Measurements from ENCODE around the gene DNM2. TPM values are rescaled to one million over a fixed set of nuclear protein-coding genes. Genes with fewer than 3 reads are reported as not detected.

Gene DNM2
- total and polyA plus RNA-seq, 10 of the 15 experiments (the other 5 are each of a cell fraction or from before 2014, with no cell fraction given) = 1.2 to 146 (median 68.9) TPM

DNA sequence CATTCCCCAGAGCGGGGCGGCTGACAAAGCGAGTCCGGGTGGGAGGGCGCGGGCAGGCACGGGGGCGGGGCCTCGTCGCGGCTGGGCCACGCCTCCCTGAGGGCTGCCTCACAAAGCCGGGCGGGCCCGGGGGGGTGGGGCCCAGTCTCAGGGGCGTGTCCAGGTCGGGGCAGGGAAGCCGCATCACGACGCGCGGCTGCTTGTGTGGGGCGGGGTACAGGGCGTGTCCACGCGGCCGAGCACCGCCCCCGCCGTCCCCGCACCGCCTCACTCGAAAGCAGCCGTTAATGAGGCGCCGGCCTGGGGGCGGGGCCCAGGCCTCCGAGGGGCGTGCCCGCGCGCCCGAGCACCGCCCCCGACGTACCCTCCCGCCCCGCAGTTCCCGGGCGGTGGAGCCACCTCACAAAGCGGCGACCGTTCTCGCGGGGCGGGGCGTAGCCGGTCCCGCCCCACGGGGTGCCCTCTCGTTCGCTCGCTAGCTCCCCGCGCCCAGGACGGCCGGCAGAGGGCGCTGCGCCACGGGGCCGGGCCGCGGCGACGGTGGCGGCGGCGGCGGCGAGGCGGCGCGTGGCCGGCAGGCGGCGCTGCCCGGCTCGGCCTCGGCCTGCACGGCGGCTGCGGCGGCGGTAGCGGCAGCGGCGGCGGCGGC lies 153.2 kb downstream of the DNM2 start, which contains the start of gene CARM1 (continued):
- TF ChIP-seq SREBF2 (IDR thresholded peaks at IDR 0.05; ENCODE audit: low read length) (no peak), SMAD5 (IDR thresholded peaks at IDR 0.05; ENCODE audit: low read depth) (no peak), RUNX3 (IDR thresholded peaks at IDR 0.05; ENCODE audit: low read length) (no peak), NFYB (IDR thresholded peaks at IDR 0.05; ENCODE audit: insufficient read depth, low read depth, low read length) (no peak), HDAC6 (IDR thresholded peaks at IDR 0.05; ENCODE audit: unreplicated experiment) (no peak), MTA3 (IDR thresholded peaks at IDR 0.05; ENCODE audit: borderline replicate concordance, low read length) (no peak), FOXM1 (IDR thresholded peaks at IDR 0.05; ENCODE audit: low read depth, low read length) (no peak), ZNF384 (IDR thresholded peaks at IDR 0.05; ENCODE audit: borderline replicate concordance, low read depth, low read length) (no peak)
- TF ChIP-seq, protein P1, sequence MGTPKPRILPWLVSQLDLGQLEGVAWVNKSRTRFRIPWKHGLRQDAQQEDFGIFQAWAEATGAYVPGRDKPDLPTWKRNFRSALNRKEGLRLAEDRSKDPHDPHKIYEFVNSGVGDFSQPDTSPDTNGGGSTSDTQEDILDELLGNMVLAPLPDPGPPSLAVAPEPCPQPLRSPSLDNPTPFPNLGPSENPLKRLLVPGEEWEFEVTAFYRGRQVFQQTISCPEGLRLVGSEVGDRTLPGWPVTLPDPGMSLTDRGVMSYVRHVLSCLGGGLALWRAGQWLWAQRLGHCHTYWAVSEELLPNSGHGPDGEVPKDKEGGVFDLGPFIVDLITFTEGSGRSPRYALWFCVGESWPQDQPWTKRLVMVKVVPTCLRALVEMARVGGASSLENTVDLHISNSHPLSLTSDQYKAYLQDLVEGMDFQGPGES (IDR thresholded peaks at IDR 0.05) = no peak

DNA sequence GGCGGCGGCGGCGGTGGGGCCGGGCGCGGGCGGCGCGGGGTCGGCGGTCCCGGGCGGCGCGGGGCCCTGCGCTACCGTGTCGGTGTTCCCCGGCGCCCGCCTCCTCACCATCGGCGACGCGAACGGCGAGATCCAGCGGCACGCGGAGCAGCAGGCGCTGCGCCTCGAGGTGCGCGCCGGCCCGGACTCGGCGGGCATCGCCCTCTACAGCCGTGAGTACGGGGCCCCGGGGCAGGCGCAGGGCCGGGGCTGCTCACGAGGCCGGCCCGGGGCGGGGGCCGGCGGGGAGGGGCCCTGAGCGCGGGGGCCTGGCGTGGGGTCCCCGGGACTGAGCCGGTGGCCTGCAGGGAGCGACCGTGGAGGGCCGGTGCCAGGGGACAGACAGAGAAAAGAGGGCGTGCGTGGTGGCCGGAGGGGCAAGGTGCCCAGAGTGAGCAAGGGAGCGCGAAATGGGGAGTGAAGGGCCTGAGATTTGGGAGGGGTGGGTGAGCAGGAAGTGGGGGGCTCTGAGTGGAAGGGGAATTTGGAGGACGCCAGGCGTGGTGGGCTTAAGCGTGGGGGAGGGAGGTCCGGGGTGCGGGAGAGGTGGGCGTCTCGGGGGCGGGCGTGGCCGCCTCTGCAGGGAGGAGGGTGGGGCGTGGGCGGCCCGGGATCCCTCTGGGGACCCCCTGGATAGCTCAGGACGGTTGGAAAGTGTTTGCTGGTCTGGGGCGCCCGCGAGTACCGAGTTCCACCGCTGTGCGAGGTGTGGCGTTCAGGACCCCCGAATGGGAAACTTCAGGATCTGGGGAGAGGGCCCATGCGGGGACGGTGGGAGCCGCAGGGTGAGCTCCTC lies 154.0 kb downstream of the DNM2 start:
- WGBS (ENCODE audit: insufficient coverage, insufficient replicate concordance, low lambda C conversion rate, missing lambda C conversion rate) = under 1% methylated on average over 55 of the region's 90 CpGs
- Histone ChIP-seq H3K4me3 (peak overlapping the region; percentile 68), H3K27me3 (replicated peaks in 1 of 2; ENCODE audit: control insufficient read depth in 2 of 2, insufficient read depth in 2 of 2, low read length in 1 of 2) (no peaks in the 10 kb centered on the region), H3K79me2 (ENCODE audit: control insufficient read depth, insufficient read depth, low read length) (peaks cover 48% of the 10 kb centered on the region), H3K4me2 (ENCODE audit: control insufficient read depth, insufficient read depth) (peak overlapping the region; percentile 96), H3K27ac (ENCODE audit: control insufficient read depth, insufficient read depth) (peak overlapping the region; percentile 90), H3K9me3 (replicated peaks; ENCODE audit: control insufficient read depth, insufficient read depth, low read length) (no peaks in the 10 kb centered on the region), H3K4me1 (ENCODE audit: control insufficient read depth, insufficient read depth, low read length) (peaks cover 41% of the 10 kb centered on the region), H4K20me1 (ENCODE audit: control insufficient read depth, insufficient read depth) (no peaks in the 10 kb centered on the region), H2AFZ (ENCODE audit: control insufficient read depth, low read depth, low read length) (peak overlapping the region; percentile 37), H3K9ac (ENCODE audit: control insufficient read depth, insufficient read depth, low read length) (peak overlapping the region; percentile 78), H3K36me3 (ENCODE audit: control insufficient read depth in 2 of 2, insufficient read depth in 2 of 2, low read length in 1 of 2) (no peaks in the 10 kb centered on the region)
- DNase-seq (ENCODE audit: low read depth, low spot score) = no peak
- RAD21 ChIA-PET (ENCODE audit: unreplicated experiment) = interaction anchor here (1.0 to 4.4 kb wide), 12 partner anchors 16 to 219 kb away, joined by 3 to 42 read pairs (median 4); partner anchors contain the start of genes DNM2, LDLR, TIMM29 and TMED1
- ATAC-seq = 0 out of 3 replicates have a peak, but pooled peaks have one; percentile 1
- in situ Hi-C loops (cut with MboI) = no loop called here
- CTCF ChIA-PET = interaction anchor here (0.5 to 3.9 kb wide), 22 partner anchors 8 to 786 kb away, joined by 3 to 24 read pairs (median 4); partner anchors contain the start of genes LDLR, SPC24 and TMED1
- intact Hi-C loops (cut with micrococcal nuclease; ENCODE audit: unreplicated experiment) = loop anchor here (10.0 kb wide), 1 partner anchor 693 kb away; no protein-coding TSS in a partner anchor
- FAIRE-seq = no peak
- SMC1A ChIA-PET (ENCODE audit: uncharacterized antibody, unreplicated experiment) = interaction anchor here (0.7 to 4.5 kb wide), 12 partner anchors 8 to 154 kb away, joined by 3 to 28 read pairs (median 7); partner anchors contain the start of genes DNM2 and TMED1
- no TSS peak for BruUV-seq (replicated peaks)
- POLR2A ChIA-PET = interaction anchor here (0.5 to 1.7 kb wide), 14 partner anchors 9 to 448 kb away, joined by 3 to 11 read pairs (median 4); partner anchors contain the start of gene LDLR
- TF ChIP-seq PML (IDR thresholded peaks at IDR 0.05; ENCODE audit: low read length) (no peak), POLR2A (IDR thresholded peaks at IDR 0.05; ENCODE audit: low read depth, low read length) (peak; percentile 56), IKZF1 (conservative IDR thresholded peaks at IDR 0.05) (peak; percentile 52; the same call in 1 of the 2 replicates), SREBF2 (IDR thresholded peaks at IDR 0.05; ENCODE audit: low read length) (no peak), MTA3 (IDR thresholded peaks at IDR 0.05; ENCODE audit: borderline replicate concordance, low read length) (no peak), LARP7 (IDR thresholded peaks at IDR 0.05) (peak; percentile 48; the same call in 1 of the 2 replicates)
- TF ChIP-seq, protein P2, sequence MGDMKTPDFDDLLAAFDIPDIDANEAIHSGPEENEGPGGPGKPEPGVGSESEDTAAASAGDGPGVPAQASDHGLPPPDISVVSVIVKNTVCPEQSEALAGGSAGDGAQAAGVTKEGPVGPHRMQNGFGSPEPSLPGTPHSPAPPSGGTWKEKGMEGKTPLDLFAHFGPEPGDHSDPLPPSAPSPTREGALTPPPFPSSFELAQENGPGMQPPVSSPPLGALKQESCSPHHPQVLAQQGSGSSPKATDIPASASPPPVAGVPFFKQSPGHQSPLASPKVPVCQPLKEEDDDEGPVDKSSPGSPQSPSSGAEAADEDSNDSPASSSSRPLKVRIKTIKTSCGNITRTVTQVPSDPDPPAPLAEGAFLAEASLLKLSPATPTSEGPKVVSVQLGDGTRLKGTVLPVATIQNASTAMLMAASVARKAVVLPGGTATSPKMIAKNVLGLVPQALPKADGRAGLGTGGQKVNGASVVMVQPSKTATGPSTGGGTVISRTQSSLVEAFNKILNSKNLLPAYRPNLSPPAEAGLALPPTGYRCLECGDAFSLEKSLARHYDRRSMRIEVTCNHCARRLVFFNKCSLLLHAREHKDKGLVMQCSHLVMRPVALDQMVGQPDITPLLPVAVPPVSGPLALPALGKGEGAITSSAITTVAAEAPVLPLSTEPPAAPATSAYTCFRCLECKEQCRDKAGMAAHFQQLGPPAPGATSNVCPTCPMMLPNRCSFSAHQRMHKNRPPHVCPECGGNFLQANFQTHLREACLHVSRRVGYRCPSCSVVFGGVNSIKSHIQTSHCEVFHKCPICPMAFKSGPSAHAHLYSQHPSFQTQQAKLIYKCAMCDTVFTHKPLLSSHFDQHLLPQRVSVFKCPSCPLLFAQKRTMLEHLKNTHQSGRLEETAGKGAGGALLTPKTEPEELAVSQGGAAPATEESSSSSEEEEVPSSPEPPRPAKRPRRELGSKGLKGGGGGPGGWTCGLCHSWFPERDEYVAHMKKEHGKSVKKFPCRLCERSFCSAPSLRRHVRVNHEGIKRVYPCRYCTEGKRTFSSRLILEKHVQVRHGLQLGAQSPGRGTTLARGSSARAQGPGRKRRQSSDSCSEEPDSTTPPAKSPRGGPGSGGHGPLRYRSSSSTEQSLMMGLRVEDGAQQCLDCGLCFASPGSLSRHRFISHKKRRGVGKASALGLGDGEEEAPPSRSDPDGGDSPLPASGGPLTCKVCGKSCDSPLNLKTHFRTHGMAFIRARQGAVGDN (IDR thresholded peaks at IDR 0.05) = 0 out of 2 replicates have a peak, but pooled peaks have one; percentile 15
